Stimulated activated CD4-positive, alpha-beta T cell treated with anti-CD3 and anti-CD28 coated beads, TNF-alpha, amount 100 ng/mL, for 48 hours (primary cell): ENCODE results near the gene HMCN1.

Experiments used
- DNase-seq, 3 donors: peaks; one replicate each; pipeline ENCODE4 v3.0.0-alpha.2; 2020; ENCODE audit warnings: low read depth in 3 of 3

HMCN1 gene

GRCh38 chr1:185804206-185804605, 70.0 kb downstream of the HMCN1 start:
- no peak for DNase-seq

GRCh38 chr1:185804608-185805007, 70.4 kb downstream of the HMCN1 start:
- no peak for DNase-seq

- no peak for DNase-seq
Observed at GRCh38 chr1:185807275-185807674, 73.1 kb downstream of the HMCN1 start.

GRCh38 chr1:185808631-185809030, 74.4 kb downstream of the HMCN1 start:
- no peak for DNase-seq

GRCh38 chr1:185811073-185811709, 77.0 kb downstream of the HMCN1 start:
- DNase-seq: no peak

- no peak for DNase-seq
Observed at GRCh38 chr1:185812934-185813333, 78.7 kb downstream of the HMCN1 start.

- DNase-seq: peak in 1 of 3 donors; percentile 11
Observed at GRCh38 chr1:185813401-185813979, 79.3 kb downstream of the HMCN1 start.

GRCh38 chr1:185816460-185816859, 82.3 kb downstream of the HMCN1 start:
- no peak for DNase-seq

GRCh38 chr1:185819798-185820197, 85.6 kb downstream of the HMCN1 start:
- DNase-seq: no peak

- DNase-seq: no peak
Observed at GRCh38 chr1:185821612-185822385, 87.6 kb downstream of the HMCN1 start.

- DNase-seq: no peak
Observed at GRCh38 chr1:185823467-185823866, 89.3 kb downstream of the HMCN1 start.

GRCh38 chr1:185824106-185824505, 89.9 kb downstream of the HMCN1 start:
- DNase-seq: no peak

GRCh38 chr1:185825556-185825955, 91.4 kb downstream of the HMCN1 start:
- DNase-seq: no peak

GRCh38 chr1:185834371-185834905, 100.2 kb downstream of the HMCN1 start:
- DNase-seq: no peak

- no peak for DNase-seq
Observed at GRCh38 chr1:185835191-185835590, 101.0 kb downstream of the HMCN1 start.

- DNase-seq: no peak
Observed at GRCh38 chr1:185837711-185838110, 103.5 kb downstream of the HMCN1 start.

- DNase-seq: no peak
Observed at GRCh38 chr1:185838111-185838510, 103.9 kb downstream of the HMCN1 start.

GRCh38 chr1:185840880-185841279, 106.7 kb downstream of the HMCN1 start:
- DNase-seq: no peak

GRCh38 chr1:185843297-185843869, 109.2 kb downstream of the HMCN1 start:
- no peak for DNase-seq

- no peak for DNase-seq
Observed at GRCh38 chr1:185843986-185844385, 109.8 kb downstream of the HMCN1 start.

- DNase-seq: no peak
Observed at GRCh38 chr1:185846672-185847444, 112.7 kb downstream of the HMCN1 start.

GRCh38 chr1:185849014-185849413, 114.8 kb downstream of the HMCN1 start:
- no peak for DNase-seq
